Neuronal stem cell (in vitro differentiated cells): ENCODE results near the gene SEMA6B.
A peak's percentile ranks its signal among the peaks of the same experiment; 100 is the strongest.

Experiments
- DNase-seq: peaks from one replicate; pipeline ENCODE4 v3.0.0-alpha.2; 2013; ENCODE audit warnings: low spot score
- H2AFZ ChIP-seq: one replicate; pipeline ENCODE4 v1.6.1; 2013; ENCODE audit warnings: mild to moderate bottlenecking, low read length, inconsistent platforms
- H2AK5ac ChIP-seq: 2 replicates; pipeline ENCODE4 v1.6.1; 2013; ENCODE audit warnings: low read depth, mild to moderate bottlenecking, inconsistent platforms, low read length, moderate library complexity, mixed read lengths
- H2BK120ac ChIP-seq: 2 replicates; pipeline ENCODE4 v1.6.1; 2013; ENCODE audit warnings: low read depth, mild to moderate bottlenecking, inconsistent platforms, low read length, moderate library complexity, mixed read lengths
- H2BK12ac ChIP-seq: one replicate; pipeline ENCODE4 v1.6.1; 2013; ENCODE audit warnings: low read length, inconsistent platforms
- H2BK15ac ChIP-seq: 2 replicates; pipeline ENCODE4 v1.6.1; 2013; ENCODE audit warnings: mild to moderate bottlenecking, low read length, inconsistent platforms, mixed read lengths
- H2BK5ac ChIP-seq: one replicate; pipeline ENCODE4 v1.6.1; 2013; ENCODE audit warnings: inconsistent platforms, mild to moderate bottlenecking, low read length, moderate library complexity
- H3K14ac ChIP-seq: one replicate; pipeline ENCODE4 v1.6.1; 2013; ENCODE audit warnings: low read length, inconsistent platforms
- H3K18ac ChIP-seq: 2 replicates; pipeline ENCODE4 v1.6.1; 2013; ENCODE audit warnings: low read length, inconsistent platforms
- H3K23ac ChIP-seq: 2 replicates; pipeline ENCODE4 v1.6.1; 2013; ENCODE audit warnings: low read depth, mild to moderate bottlenecking, mixed read lengths, low read length, inconsistent platforms; ENCODE audit not compliant: poor library complexity
- H3K27ac ChIP-seq: replicated peaks from 3 replicates; pipeline ENCODE4 v1.5.1; 2013; ENCODE audit warnings: low read length, inconsistent platforms
- H3K27me3 ChIP-seq, 3 experiments: 2 replicates each; pipeline ENCODE4 v1.6.1; 2013; ENCODE audit warnings: low read length in 3 of 3, mild to moderate bottlenecking in 2 of 3, inconsistent platforms in 1 of 3, low read depth in 1 of 3, mixed read lengths in 1 of 3, moderate library complexity in 1 of 3; ENCODE audit not compliant: control insufficient read depth in 3 of 3, insufficient read depth in 3 of 3
- H3K36me3 ChIP-seq, 2 donors: replicated peaks in 1 of 2; 2 replicates each; pipeline ENCODE4 v1.6.1; 2013; ENCODE audit warnings: low read length in 2 of 2; ENCODE audit not compliant: control insufficient read depth in 2 of 2, insufficient read depth in 2 of 2
- H3K4ac ChIP-seq: 2 replicates; pipeline ENCODE4 v1.6.1; 2013; ENCODE audit warnings: inconsistent platforms, mild to moderate bottlenecking, low read length, moderate library complexity
- H3K4me1 ChIP-seq, 2 donors: 1 replicate in 1 of 2; 2 replicates in 1 of 2; pipeline ENCODE4 v1.6.1; 2013; ENCODE audit warnings: low read length in 2 of 2, low read depth in 1 of 2; ENCODE audit not compliant: control insufficient read depth in 2 of 2, insufficient read depth in 1 of 2
- H3K4me2 ChIP-seq: one replicate; pipeline ENCODE4 v1.6.1; 2013; ENCODE audit warnings: mild to moderate bottlenecking, low read length, inconsistent platforms; ENCODE audit not compliant: insufficient read depth, poor library complexity, severe bottlenecking
- H3K4me3 ChIP-seq, 2 donors: 2 replicates each; pipeline ENCODE4 v1.5.1; 2013; ENCODE audit warnings: low read length in 2 of 2, mild to moderate bottlenecking in 2 of 2, inconsistent platforms in 1 of 2, moderate library complexity in 1 of 2
- H3K79me1 ChIP-seq: one replicate; pipeline ENCODE4 v1.6.1; 2013; ENCODE audit warnings: low read depth, mild to moderate bottlenecking, inconsistent platforms, low read length, moderate library complexity
- H3K9ac ChIP-seq: one replicate; pipeline ENCODE4 v1.6.1; 2013; ENCODE audit warnings: mild to moderate bottlenecking, low read depth, low read length, inconsistent platforms; ENCODE audit not compliant: poor library complexity
- H3K9me3 ChIP-seq, 2 donors: replicated peaks in 1 of 2; 2 replicates each; pipeline versions ENCODE3 to v1.6.1; 2013; ENCODE audit warnings: low read length in 2 of 2, mild to moderate bottlenecking in 2 of 2, inconsistent platforms in 1 of 2, low read depth in 1 of 2, mixed read lengths in 1 of 2, moderate library complexity in 1 of 2; ENCODE audit not compliant: control insufficient read depth in 2 of 2, insufficient read depth in 1 of 2
- H4K8ac ChIP-seq: one replicate; pipeline ENCODE4 v1.6.1; 2013; ENCODE audit warnings: low read depth, mild to moderate bottlenecking, inconsistent platforms, low read length, moderate library complexity
- H4K91ac ChIP-seq: one replicate; pipeline ENCODE4 v1.6.1; 2013; ENCODE audit warnings: low read length, low read depth, mild to moderate bottlenecking, inconsistent platforms; ENCODE audit not compliant: poor library complexity
- WGBS, 2 donors: extraction: QIAGEN DNeasy Blood & Tissue Kit; methylation state at CpG; one replicate each; pipeline ENCODE4 v1.1.7; 2013; ENCODE audit warnings: missing lambda C conversion rate in 2 of 2, mixed read lengths in 1 of 2; ENCODE audit not compliant: insufficient read length in 2 of 2, insufficient replicate concordance in 1 of 2; ENCODE audit errors: extremely low coverage in 2 of 2; 5-methylcytosine and 5-hydroxymethylcytosine counted together

The SEMA6B gene

GRCh38 chr19:4504297-4504701 lies 55.2 kb downstream of the SEMA6B start:
- no peak overlapping the region for H2BK5ac ChIP-seq
- no peak for DNase-seq
- H4K8ac ChIP-seq = no peak overlapping the region
- no CpG with 5 or more reads among the region's 23 CpGs for WGBS, 2 donors
- H3K4ac ChIP-seq = no peak overlapping the region
- peaks cover 6% of the 10 kb centered on the region for H3K79me1 ChIP-seq
- H3K14ac ChIP-seq = peak overlapping the region; percentile 6
- H3K18ac ChIP-seq = no peak overlapping the region
- H2BK120ac ChIP-seq = no peak overlapping the region
- no peak overlapping the region for H3K9ac ChIP-seq
- H3K27me3 ChIP-seq = no peaks in the 10 kb centered on the region
- no peak overlapping the region for H3K4me3 ChIP-seq
- no peak overlapping the region for H3K4me2 ChIP-seq
- H2AFZ ChIP-seq = no peak overlapping the region
- no peak overlapping the region for H2BK12ac ChIP-seq
- no peak overlapping the region for H3K23ac ChIP-seq
- H2AK5ac ChIP-seq = no peak overlapping the region
- peaks cover 34 to 50% of the 10 kb centered on the region in 2 donors for H3K36me3 ChIP-seq
- peaks cover 0 to 11% of the 10 kb centered on the region in 2 donors for H3K4me1 ChIP-seq
- no peaks in the 10 kb centered on the region for H3K9me3 ChIP-seq
- H2BK15ac ChIP-seq = no peak overlapping the region
- no peak overlapping the region for H4K91ac ChIP-seq
- H3K27ac ChIP-seq = no peak overlapping the region

- no peak overlapping the region for H4K91ac ChIP-seq
- H3K14ac ChIP-seq = no peak overlapping the region
- peak overlapping the region; percentile 37 for H2AK5ac ChIP-seq
- no peak overlapping the region for H3K23ac ChIP-seq
- peaks cover 6% of the 10 kb centered on the region for H3K79me1 ChIP-seq
- no peaks in the 10 kb centered on the region for H3K9me3 ChIP-seq
- H2BK12ac ChIP-seq = no peak overlapping the region
- H2BK15ac ChIP-seq = no peak overlapping the region
- DNase-seq = no peak
- H3K4me2 ChIP-seq = no peak overlapping the region
- peaks cover 0 to 11% of the 10 kb centered on the region in 2 donors for H3K4me1 ChIP-seq
- H2AFZ ChIP-seq = no peak overlapping the region
- no peak overlapping the region for H2BK120ac ChIP-seq
- H3K9ac ChIP-seq = no peak overlapping the region
- no peak overlapping the region for H4K8ac ChIP-seq
- H3K36me3 ChIP-seq = peaks cover 35 to 52% of the 10 kb centered on the region in 2 donors
- no peak overlapping the region for H3K4me3 ChIP-seq
- no peak overlapping the region for H3K27ac ChIP-seq
- H3K4ac ChIP-seq = no peak overlapping the region
- no peak overlapping the region for H2BK5ac ChIP-seq
- no peak overlapping the region for H3K18ac ChIP-seq
- no peaks in the 10 kb centered on the region for H3K27me3 ChIP-seq
- WGBS, 2 donors = no CpG with 5 or more reads among the region's 10 CpGs
Observed at GRCh38 chr19:4503825-4504170, 55.7 kb downstream of the SEMA6B start.

GRCh38 chr19:4503132-4503824 lies 56.2 kb downstream of the SEMA6B start:
- Histone ChIP-seq H3K14ac (no peak overlapping the region), H3K79me1 (peaks cover 5% of the 10 kb centered on the region), H4K8ac (no peak overlapping the region), H3K4me1 (peaks cover 0 to 11% of the 10 kb centered on the region in 2 donors), H3K9me3 (no peaks in the 10 kb centered on the region), H3K27ac (no peak overlapping the region), H3K4me3 (no peak overlapping the region), H2BK12ac (no peak overlapping the region), H2BK120ac (no peak overlapping the region), H4K91ac (no peak overlapping the region), H3K9ac (peak overlapping the region; percentile 64), H2AFZ (no peak overlapping the region), H3K4me2 (no peak overlapping the region), H3K27me3 (no peaks in the 10 kb centered on the region), H2BK5ac (no peak overlapping the region), H3K18ac (peak overlapping the region; percentile 28), H3K23ac (no peak overlapping the region), H3K36me3 (peaks cover 40 to 57% of the 10 kb centered on the region in 2 donors), H2AK5ac (peak overlapping the region; percentile 75), H3K4ac (no peak overlapping the region), H2BK15ac (no peak overlapping the region)
- no peak for DNase-seq
- WGBS, 2 donors = no CpG with 5 or more reads among the region's 25 CpGs

- peak overlapping the region; percentile 21 for H3K14ac ChIP-seq
- H2BK12ac ChIP-seq = no peak overlapping the region
- no CpG with 5 or more reads among the region's 37 CpGs for WGBS, 2 donors
- no peak overlapping the region for H2BK5ac ChIP-seq
- H3K4ac ChIP-seq = no peak overlapping the region
- no peak overlapping the region for H2BK15ac ChIP-seq
- no peak overlapping the region for H3K27ac ChIP-seq
- peak overlapping the region; percentile 55 for H3K23ac ChIP-seq
- no peaks in the 10 kb centered on the region for H3K27me3 ChIP-seq
- no peak overlapping the region for H2AFZ ChIP-seq
- H3K4me2 ChIP-seq = no peak overlapping the region
- H3K9ac ChIP-seq = peak overlapping the region; percentile 77
- no peak overlapping the region for H4K8ac ChIP-seq
- H3K18ac ChIP-seq = peak overlapping the region; percentile 28
- no peak overlapping the region for H3K4me3 ChIP-seq
- no peak for DNase-seq
- peaks cover 0 to 11% of the 10 kb centered on the region in 2 donors for H3K4me1 ChIP-seq
- H3K79me1 ChIP-seq = peaks cover 7% of the 10 kb centered on the region
- H2AK5ac ChIP-seq = peak overlapping the region; percentile 75
- no peak overlapping the region for H4K91ac ChIP-seq
- peaks cover 48 to 65% of the 10 kb centered on the region in 2 donors for H3K36me3 ChIP-seq
- H3K9me3 ChIP-seq = no peaks in the 10 kb centered on the region
- no peak overlapping the region for H2BK120ac ChIP-seq
Observed at GRCh38 chr19:4502282-4503131, 57.0 kb downstream of the SEMA6B start.
